MM.1S (cell line): ENCODE results near the gene TTI1.

Source experiments
- CTCF ChIP-seq: fragments of 300-600 bp; sonication (generic); IDR thresholded peaks from 2 replicates; pipeline ENCODE4 v1.5.1; 2016; ENCODE audit warnings: antibody characterized with exemption, low read length, mixed read lengths
- EZH2 ChIP-seq: fragments of 300-600 bp; sonication (generic); optimal IDR thresholded peaks from 2 replicates; pipeline ENCODE3; 2017; ENCODE audit warnings: low read depth, mild to moderate bottlenecking, antibody characterized with exemption, low read length, mixed read lengths

DNA sequence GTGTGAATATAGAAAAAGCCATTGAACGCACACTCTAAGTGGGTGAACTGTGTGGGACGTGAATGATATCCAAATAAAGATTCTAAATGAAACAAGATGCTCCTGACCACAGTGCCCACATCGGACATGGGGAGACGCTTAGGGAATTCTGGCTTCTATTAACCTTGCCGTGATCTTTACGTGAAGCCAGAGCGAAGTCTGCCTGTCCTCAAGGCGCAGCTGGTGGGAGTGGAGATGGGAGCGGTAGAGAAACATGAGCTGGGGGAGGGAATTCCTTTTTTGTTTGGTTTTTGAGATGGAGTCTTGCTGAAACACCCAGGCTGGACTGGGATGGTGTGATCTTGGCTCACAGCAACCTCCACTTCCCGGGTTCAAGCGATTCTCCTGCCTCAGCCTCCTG lies 84.3 kb downstream of the TTI1 start:
- TF ChIP-seq CTCF = no peak
- TF ChIP-seq EZH2 = no peak
